GM18870 (cell line): Measurements from ENCODE around the gene TXNL4A.
"Not testable (repeated sequence)": the region's sequence is repeated elsewhere in the genome, so short reads cannot be mapped to it uniquely, and the experiment has no call there.

Experiments used
- ATAC-seq: cut with Tn5 transposase; IDR thresholded peaks from one replicate; pipeline ENCODE4 v1.9.1; 2021; ENCODE audit warnings: moderate library complexity; ENCODE audit not compliant: unreplicated experiment

TXNL4A gene

DNA sequence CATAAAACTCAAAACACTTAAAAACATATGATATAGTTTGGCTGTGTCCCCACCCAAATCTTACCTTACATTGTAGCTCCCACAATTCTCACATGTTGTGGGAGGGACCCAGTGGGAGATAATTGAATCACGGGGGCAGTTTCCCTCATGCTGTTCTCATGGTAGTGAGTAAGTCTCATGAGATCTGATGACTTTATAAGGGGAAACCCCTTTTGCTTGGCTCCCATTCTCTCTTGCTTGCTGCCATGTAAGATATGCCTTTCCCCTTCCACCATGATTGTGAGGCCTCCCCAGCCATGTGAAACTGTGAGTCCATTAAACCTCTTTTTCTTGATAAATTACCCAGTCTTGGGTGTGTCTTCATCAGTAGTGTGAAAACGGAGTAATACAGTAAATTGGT lies 11.3 kb upstream of the TXNL4A start:
- ATAC-seq = not testable (repeated sequence)

DNA sequence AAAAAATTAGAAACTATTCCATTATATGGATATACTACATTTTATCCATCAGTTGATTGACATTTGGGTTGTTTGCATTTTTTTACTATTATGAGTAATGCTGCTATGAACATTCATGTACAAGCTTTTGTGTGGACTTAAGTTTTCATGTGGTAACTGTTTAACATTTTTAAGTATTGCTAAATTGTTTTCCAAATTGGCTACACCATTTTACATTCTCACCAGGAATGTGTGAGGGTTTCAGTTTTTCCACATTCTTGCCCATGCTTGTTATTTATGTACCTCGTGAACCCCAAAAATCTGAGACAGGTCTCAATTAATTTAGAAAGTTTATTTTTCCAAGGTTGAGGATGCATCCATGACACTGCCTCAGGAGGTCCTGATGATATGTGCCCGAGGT lies 3.1 kb upstream of the TXNL4A start:
- no peak for ATAC-seq

DNA sequence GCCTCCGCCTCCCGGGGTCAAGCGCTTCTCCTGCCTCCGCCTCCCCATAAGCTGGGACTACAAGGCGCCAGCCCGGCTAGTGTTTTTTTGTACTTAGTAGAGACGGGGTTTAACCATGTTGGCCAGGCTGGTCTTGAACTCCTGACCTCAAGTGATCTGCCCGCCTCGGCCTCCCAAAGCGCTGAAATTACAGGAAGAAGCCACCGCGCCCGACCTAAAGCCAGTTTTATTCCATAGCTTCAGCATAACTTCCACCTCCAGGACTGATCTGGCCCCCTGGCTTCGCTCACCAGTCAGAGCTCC lies 783 bp upstream of the TXNL4A start:
- no peak for ATAC-seq

DNA sequence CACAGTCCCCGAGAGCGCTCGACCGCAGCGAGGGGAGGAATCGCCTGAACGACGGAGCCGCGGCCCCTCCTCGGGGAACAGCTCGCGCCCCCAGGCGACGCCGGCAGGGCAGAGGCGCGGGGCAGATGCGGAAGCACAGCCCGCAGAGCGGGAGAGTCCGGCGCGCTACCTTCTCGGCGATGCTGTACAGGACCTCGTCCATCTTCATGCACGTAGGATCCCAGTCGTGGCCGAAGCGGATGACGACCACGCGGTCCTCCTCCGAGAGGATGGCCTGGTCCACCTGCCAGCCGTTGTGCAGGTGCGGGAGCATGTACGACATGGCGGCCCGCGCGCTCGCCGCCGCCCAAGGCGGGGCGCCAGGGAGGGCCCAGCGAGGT lies 302 bp downstream of the TXNL4A start:
- ATAC-seq = peak; percentile 53

DNA sequence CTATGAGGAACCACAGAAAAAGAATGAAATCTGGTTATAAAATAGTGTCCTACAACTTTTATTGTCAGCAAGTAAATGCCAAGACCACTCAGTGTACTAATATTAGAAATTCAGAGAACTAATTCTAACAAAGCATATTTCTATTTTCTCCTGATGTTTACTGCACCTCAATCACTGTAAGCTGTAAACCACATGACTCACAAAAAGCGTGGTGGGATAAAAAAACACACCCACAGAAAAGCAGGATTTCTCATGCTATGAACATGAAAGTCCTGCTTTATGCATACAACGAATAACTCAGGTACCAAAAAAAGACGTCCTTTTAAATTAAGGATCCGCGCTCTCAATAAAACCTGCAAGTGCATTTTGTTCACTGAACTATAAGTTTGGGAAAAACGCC lies 797 bp downstream of the TXNL4A start:
- ATAC-seq = no peak

DNA sequence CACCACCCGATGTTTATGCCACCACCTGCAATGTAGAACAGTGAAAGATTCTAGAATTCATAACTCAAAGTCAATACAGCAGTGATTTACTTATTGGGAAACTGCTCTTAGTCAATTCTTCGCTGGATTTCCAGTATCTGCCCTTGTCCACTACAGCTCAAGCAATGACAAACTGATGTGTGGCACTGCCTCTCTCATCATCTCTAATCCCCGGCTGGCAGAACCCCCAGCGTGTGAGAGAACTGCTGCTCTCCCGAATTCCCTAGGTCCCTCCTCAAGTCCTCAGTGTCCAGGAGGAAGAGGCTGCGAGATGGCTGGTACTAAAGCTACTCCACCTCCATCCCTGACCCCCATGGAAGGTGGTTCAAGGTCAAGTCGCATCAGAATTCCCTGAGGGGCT lies 1.6 kb downstream of the TXNL4A start:
- ATAC-seq = no peak

DNA sequence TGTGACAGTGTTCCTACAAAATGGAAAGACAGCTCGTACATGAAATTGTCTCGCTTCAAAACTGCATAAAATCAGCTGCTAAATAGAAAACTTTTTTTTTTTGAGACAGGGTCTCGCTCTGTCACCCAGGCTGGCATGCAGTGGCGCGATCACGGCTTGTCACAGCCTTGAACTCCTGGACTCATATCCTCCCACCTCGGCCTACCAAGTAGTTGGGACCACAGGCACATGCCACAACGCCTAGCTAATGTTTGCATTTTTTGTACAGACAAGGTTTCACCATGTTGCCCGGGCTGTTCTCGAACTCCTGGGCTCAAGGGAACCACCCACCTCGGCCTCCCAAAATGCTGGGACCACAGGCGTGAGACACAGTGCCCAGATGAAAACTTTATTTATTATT lies 3.2 kb downstream of the TXNL4A start:
- ATAC-seq = no peak

DNA sequence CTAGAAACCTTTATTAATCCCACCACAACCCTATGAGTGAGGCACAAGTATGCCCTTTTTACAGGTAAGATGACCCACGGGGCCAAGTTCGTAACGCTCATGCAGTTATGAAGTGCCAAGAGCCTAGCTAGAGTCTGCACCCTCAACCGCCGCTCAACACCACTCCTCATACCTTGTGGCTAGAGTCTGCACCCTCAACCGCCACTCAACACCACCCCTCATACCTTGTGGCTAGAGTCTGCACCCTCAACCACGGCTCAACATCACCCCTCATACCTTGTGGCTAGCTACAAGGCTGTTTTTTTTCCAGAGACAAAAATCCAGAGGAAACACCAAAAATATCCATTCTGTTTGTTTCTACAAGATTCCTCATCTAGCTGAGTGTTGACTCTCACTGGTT lies 4.6 kb downstream of the TXNL4A start:
- no peak for ATAC-seq

DNA sequence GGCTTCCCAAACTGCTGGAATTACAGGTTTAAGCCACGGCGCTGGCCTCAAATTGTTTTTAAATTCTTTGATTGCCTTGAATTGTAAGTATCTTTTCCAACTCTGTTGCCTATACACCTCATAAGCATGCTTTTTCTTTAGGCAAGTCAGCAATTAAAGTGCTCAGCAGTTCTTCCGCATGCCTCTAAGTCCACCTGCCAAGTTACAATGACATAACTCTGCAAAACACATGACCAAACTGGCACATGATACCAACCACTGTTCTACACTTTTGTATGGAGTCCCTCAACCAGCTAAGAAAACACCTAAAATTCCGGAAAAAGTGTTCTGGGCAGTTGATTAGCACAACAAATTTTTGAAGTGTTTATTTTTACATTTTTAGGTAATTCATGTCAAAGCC lies 5.1 kb downstream of the TXNL4A start:
- no peak for ATAC-seq

DNA sequence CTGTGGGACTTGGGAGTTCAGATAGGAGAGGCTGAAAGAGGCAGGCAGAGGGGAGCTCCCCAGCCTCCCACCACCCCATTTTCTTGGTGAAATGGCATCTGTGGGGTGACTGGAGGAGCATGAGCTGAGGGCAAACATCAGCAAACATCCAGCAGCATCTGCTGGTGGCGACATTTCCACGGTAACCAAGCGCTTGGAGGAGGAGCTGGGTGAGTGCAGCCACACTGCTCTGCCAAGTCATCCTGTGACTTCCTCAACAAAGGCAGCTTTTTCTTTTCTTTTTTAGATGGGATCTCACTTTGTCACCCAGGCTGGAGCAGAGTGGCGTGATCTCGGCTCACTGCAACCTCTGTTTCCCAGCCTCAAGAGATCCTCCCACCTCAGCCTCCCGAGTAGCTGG lies 5.6 kb downstream of the TXNL4A start:
- ATAC-seq = no peak

DNA sequence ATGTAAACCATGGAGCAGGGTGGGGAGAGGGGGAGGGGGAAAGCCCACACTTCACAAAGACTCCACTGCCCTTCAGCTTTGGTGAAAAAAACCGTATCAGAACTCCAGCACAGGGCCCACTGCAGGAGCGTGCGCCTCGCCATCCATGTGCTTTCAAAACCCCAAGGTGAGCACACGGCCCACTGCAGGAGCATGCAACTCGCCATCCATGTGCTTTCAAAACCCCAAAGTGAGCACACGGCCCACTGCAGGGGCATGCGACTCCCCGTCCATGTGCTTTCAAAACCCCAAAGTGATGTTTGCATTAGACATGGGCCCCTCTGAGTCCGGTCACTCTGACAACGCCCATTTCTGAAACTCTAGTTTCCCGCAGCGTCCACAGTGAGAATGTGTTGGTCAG lies 7.8 kb downstream of the TXNL4A start:
- ATAC-seq = no peak

DNA sequence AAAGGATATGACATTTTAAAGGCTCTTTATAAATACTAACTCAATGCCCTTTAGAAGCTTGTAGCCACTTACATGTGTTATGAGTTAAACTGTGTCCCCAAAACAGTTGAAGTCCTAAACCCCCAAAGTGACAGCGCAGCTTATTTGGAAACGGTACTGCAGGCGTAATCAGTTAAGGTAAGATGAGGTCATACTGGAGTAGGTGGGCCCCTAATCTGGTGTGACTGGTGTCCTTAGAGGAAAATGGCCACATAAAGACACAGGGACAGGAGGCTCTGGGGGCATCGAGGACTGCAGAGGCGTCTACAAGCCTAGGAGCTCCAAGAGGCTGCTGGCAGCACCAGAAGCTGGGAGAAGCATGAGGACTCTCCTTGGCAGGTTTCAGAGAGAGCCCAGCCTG lies 8.5 kb downstream of the TXNL4A start:
- no peak for ATAC-seq

DNA sequence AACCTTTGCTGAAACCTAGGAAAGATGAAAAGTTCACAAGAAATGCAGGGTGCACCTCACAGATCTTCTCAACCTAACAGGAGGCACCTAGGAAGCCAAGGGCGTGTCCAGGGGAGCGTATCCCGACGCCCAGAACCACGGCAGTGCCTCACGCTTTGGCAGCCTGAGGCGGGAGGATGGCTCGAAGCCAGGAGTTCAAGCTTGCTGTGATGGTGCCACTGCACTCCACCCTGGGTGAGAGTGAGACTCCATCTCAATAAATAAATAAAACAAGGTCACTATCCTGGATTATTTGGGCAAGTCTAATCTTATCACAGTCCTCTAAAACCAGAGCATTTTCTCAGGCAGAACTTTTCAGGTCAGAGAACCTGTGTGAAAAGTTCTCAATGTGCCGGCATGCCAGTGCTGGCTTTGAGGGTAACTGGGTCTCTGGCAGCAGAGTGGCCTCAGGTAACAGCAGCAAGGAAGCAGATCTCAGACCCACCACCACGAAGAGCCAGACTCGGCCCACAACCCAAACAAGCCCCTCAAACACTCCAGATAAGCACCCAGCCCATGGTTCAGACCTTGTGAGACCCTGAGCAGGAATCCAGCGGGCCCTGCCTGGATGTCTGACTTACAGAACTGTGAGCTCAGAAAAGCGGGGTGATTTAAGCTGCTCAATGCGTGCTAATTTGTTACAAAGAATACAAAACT lies 12.2 kb downstream of the TXNL4A start:
- ATAC-seq = no peak

DNA sequence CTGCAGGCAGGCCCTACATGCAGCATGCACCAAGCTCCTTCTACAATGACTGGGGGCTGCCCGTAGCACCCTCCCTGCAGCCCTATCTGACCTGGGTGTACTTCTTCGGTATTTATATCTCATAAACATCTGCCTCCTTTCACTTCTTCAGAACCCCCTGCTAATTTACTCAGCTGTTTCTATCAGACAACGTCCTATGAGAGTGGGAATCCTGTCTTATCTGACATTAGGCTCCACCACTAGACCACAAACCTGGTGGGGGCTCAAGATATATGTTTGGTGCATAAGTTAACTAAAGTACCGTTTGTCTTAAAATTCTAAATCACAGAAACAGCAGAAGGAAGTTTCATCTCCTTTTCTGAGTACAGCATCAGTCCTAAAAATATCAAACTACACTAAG lies 13.3 kb downstream of the TXNL4A start:
- ATAC-seq = no peak

DNA sequence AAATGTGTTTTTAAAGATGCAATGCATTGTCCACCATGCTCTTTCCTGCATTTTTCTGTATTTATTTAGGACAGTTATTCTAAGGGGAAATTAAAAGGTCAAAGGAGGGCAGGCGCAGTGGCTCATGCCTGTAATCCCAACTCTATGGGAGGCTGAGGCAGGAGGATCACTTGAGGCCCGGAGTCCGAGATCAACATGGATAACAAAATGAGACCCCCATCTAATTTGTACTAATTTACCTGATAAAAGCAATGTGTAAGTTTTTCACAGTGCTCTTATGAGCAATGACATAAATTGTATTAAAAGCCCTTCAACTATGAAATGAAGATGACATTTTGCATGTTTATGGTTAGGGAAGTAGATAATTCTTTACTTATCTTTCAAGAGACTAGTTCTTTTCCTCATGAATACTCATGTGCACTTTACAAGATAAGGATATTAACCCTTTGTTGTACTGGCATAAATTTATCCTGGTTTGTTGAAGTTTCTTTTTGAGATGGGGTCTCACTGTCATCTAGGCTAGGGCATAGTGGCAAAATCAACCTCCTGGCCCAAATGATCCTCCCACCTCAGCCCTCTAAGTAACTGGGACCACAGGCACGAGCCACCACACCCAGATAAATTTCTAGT lies 14.2 kb downstream of the TXNL4A start:
- ATAC-seq = no peak

DNA sequence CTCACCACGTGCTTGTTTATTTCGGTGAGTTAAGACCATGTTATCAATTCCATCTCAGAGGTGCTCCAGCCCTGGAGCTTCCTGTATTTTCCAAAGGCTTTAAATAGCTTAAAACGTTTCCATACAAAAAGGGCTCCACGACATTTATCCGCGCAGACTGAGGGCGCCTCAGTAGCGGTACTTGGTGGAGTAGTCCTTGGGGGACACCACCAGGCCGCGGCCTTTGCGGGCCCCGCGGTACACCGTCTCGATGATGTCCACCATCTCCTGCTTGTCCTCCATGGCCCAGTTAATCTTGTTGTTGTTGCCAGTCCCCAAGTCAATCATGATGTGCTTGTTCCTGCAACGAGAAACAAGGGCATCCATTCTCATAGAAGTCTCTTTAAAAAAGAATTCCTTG lies 14.8 kb downstream of the TXNL4A start:
- no peak for ATAC-seq

DNA sequence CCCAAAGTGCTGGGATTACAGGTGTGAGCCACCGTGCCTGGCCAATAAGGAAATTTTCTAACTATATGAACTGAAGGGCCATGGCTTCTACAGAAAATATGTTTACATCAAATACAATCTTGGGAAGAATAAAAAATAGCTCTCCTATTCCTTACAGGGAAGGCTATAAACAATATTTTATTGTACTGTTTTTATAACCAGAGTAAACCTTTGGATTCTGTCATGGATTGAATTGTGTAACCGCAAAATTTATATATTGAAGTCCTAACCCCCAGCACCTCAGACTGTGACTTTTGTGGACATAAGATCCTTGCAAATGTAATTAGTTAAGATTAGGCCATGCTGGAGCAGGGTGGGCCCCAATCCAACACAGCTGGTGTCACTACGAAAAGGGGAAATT lies 15.6 kb downstream of the TXNL4A start:
- no peak for ATAC-seq

DNA sequence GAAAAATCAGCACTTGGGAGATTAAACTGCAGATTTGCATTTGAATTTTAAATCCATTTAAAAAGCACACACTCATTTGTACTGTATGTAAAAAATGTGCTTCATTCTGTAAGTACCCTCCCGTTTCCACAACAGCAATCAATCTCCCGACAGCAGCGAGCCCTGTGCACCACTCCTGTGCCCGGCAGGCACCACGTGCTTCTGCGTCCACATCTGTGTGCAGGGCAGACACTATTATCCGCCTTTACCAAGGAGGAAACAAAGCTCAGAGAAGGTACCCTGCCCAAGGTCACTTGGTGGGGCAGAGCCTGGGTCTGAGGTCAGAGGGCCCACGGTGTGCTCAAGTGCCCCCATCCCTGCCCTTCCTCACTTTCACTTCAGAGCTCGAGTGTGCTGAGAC lies 16.4 kb downstream of the TXNL4A start:
- no peak for ATAC-seq

DNA sequence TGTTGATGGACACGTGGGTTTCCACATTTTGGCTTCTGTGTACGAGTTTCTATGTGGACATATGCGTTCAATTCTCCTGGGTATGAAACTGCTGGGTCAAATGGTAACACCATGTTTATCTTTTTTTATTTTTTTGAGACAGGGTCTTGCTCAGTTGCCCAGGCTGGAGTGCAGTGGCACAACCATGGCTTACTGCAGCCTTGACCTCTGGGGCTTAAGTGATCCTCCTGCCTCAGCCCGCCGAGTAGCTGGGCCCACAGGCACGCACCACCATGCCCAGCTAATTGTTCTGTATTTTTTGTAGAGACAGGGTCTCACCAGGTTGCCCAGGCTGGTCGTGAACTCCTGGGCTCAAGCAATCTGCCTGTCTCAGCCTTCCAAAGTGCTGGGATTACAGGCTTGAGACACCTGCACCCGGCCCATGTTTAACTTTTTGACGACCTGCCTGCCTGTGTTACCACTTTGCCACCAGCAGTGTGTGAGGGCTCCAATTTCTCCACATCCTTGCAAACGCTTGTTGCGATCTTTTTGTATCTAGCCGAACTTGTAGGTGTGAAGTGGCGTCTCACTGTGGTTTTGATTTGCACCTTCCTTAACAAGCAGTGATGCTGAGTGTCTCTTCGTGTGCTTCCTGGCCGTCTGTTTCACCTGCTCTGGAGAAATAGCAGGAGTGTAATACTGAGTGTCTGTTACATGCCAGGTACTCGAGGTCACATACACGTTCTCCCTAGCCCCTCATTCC lies 17.0 kb downstream of the TXNL4A start:
- no peak for ATAC-seq

DNA sequence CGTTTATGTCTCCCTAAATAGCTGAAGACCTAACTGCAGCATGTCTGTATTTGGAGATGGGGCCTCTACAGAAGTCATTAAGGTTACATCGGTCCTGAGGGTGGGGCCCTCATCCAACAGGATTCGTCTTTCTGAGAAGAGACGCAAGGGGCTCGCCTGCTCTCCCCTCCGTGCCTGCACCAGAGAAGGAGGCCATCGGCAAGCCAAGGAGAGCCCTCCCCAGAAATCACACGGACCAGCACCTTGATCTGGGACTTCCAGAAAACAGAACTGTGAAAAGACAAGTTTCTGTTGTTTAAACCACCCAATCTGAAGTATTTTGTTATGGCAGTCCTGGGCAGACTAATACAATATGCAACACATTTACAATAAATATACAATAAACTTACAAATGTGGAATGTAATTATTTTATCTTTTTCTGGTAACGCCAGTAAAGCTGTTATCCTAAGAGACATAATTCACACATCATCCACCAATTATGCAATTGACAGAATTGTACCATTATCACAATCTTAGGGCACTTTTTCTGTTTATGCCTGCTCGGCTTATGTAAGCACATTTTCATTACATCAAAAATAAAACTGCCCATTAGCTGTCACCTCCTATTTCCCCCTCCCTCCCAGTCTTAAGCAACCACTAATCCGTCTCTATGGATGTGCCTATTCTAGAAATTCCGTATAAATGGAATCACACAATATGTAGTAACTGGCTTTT lies 17.8 kb downstream of the TXNL4A start:
- no peak for ATAC-seq

DNA sequence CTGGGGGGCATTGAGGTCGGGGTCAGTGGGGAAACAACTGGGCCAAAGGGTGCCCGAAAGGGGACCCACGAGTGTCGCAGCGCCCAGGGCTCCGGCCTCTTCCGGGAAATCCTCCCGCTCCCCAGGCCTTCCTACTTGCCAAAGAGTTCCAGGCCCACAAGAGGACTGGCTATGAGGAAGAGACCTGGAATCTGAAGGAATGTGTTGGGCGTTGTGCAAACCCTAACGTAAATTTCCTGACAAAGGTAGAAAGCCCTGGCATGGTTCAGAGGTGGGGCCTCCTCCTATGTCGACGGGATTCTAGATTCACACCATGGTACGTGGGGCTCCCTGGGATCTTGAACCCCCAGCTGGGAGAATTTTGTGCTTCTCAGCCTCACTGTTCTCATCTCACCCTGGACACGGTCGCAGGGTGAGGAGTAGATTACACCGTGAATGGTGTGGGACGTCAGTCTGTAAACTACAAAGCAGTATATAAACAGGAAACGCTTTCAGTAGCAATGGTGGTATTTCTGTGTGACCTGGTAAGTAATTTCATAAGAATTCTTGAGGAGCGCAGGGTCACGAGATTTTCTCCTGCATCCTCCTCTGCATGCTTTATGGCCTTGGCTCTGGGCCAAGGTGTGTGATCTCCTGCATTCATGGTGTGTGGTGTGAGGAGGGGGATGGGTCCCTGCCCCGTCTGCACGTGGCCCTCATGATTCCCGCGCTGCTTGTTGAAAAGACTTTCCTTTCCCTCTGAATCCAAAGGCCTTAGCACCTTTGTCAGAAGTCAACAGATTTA lies 23.1 kb downstream of the TXNL4A start:
- ATAC-seq = no peak
